ENCODE results near the gene FZR1.
A peak's percentile ranks its signal among the peaks of the same experiment; 100 is the strongest.
"Not testable (repeated sequence)": the region's sequence is repeated elsewhere in the genome, so short reads cannot be mapped to it uniquely, and the experiment has no call there.

The FZR1 gene

GRCh38 chr19:3575260-3575741 lies 69.2 kb downstream of the FZR1 start:
- Histone ChIP-seq H3K9me3 (ENCODE audit: control insufficient read depth, insufficient read depth, low read length) (no peaks in the 10 kb centered on the region), H3K4me1 (ENCODE audit: insufficient read depth, low read length) (no peaks in the 10 kb centered on the region; the same call in 1 of the 2 replicates), H3K36me3 (ENCODE audit: insufficient read depth, low read length) (no peaks in the 10 kb centered on the region), H3K9ac (ENCODE audit: low read depth, low read length) (no peak overlapping the region)

GRCh38 chr19:3575949-3576673 lies 70.0 kb downstream of the FZR1 start:
- Histone ChIP-seq H3K9me3 (ENCODE audit: control insufficient read depth, insufficient read depth, low read length) (no peaks in the 10 kb centered on the region), H3K9ac (ENCODE audit: low read depth, low read length) (peak overlapping the region; percentile 57), H3K4me1 (ENCODE audit: insufficient read depth, low read length) (no peaks in the 10 kb centered on the region; the same call in 1 of the 2 replicates), H3K36me3 (ENCODE audit: insufficient read depth, low read length) (no peaks in the 10 kb centered on the region)

- no peaks in the 10 kb centered on the region for H3K9me3 ChIP-seq (ENCODE audit: control insufficient read depth, insufficient read depth, low read length)
- no peaks in the 10 kb centered on the region; the same call in 1 of the 2 replicates for H3K4me1 ChIP-seq (ENCODE audit: insufficient read depth, low read length)
- peak overlapping the region; percentile 57 for H3K9ac ChIP-seq (ENCODE audit: low read depth, low read length)
- H3K36me3 ChIP-seq (ENCODE audit: insufficient read depth, low read length) = no peaks in the 10 kb centered on the region
Measured at GRCh38 chr19:3576696-3577443, 70.8 kb downstream of the FZR1 start.

GRCh38 chr19:3577723-3578344 lies 71.7 kb downstream of the FZR1 start:
- Histone ChIP-seq H3K9me3 (ENCODE audit: control insufficient read depth, insufficient read depth, low read length) (no peaks in the 10 kb centered on the region), H3K4me1 (ENCODE audit: insufficient read depth, low read length) (no peaks in the 10 kb centered on the region; the same call in 1 of the 2 replicates), H3K9ac (ENCODE audit: low read depth, low read length) (peak overlapping the region; percentile 42; the same call in 1 of the 2 replicates), H3K36me3 (ENCODE audit: insufficient read depth, low read length) (no peaks in the 10 kb centered on the region)

GRCh38 chr19:3578390-3578789 lies 72.3 kb downstream of the FZR1 start:
- no peaks in the 10 kb centered on the region for H3K36me3 ChIP-seq (ENCODE audit: insufficient read depth, low read length)
- no peaks in the 10 kb centered on the region; the same call in 1 of the 2 replicates for H3K4me1 ChIP-seq (ENCODE audit: insufficient read depth, low read length)
- H3K9me3 ChIP-seq (ENCODE audit: control insufficient read depth, insufficient read depth, low read length) = no peaks in the 10 kb centered on the region
- H3K9ac ChIP-seq (ENCODE audit: low read depth, low read length) = peak overlapping the region; percentile 42; the same call in 1 of the 2 replicates

- H3K9ac ChIP-seq (ENCODE audit: low read depth, low read length) = no peak overlapping the region
- no peaks in the 10 kb centered on the region; the same call in 1 of the 2 replicates for H3K4me1 ChIP-seq (ENCODE audit: insufficient read depth, low read length)
- no peaks in the 10 kb centered on the region for H3K36me3 ChIP-seq (ENCODE audit: insufficient read depth, low read length)
- H3K9me3 ChIP-seq (ENCODE audit: control insufficient read depth, insufficient read depth, low read length) = no peaks in the 10 kb centered on the region
Measured at GRCh38 chr19:3580156-3580934, 74.2 kb downstream of the FZR1 start.

DNA sequence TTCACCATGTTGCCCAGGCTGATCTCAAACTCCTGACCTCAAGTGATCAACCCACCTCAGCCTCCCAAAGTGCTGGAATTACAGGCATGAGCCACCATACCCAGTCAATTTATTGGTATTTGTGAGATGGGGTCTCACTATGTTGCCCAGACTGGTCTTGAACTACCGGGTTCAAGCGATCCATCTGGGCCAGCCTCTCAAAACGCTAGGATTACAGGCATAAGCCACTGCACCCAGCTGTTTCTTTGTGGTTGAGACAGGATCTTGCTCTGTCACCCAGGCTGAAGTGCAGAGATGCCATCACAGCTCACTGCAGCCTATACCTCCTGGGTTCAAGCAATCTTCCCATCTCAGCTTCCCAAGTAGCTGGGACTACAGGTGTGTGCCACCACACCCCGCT lies 75.7 kb downstream of the FZR1 start:
- not testable (repeated sequence) for H3K36me3 ChIP-seq (ENCODE audit: insufficient read depth, low read length); H3K9ac ChIP-seq (ENCODE audit: low read depth, low read length); H3K4me1 ChIP-seq (ENCODE audit: insufficient read depth, low read length); H3K9me3 ChIP-seq (ENCODE audit: control insufficient read depth, insufficient read depth, low read length)

DNA sequence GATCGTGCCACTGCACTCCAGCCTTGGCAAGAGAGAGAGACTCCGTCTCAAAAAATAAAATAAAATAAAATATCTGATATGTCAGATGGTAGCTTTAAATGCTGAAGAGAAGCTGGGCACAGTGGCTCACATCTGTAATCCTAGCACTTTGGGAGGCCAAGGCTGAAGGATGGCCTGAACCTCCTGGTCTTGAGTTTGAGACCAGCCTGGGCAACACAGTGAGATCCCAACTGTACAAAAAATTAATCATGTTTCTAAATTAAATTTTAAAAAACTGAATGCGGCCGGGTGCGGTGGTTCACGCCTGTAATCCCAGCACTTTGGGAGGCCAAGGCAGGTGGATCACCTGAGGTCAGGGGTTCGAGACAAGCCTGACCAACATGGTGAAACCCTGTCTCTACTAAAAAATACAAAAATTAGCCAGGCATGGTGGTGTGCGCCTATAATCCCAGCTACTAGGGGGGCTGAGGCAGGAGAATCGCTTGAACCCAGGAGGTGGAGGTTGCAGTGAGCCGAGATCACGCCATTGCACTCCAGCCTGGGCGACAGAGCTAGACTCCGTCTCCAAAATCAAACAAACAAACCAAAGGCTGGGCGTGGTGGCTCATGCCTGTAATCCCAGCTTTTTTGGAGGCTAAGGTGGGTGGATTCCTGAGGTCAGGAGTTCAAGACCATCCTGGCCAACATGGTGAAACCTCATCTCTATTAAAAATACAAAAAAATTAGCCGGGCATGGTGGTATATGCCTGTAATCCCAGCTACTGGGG lies 78.1 kb downstream of the FZR1 start:
- H3K9ac ChIP-seq (ENCODE audit: low read depth, low read length); H3K9me3 ChIP-seq (ENCODE audit: control insufficient read depth, insufficient read depth, low read length); H3K36me3 ChIP-seq (ENCODE audit: insufficient read depth, low read length); H3K4me1 ChIP-seq (ENCODE audit: insufficient read depth, low read length): not testable (repeated sequence)

DNA sequence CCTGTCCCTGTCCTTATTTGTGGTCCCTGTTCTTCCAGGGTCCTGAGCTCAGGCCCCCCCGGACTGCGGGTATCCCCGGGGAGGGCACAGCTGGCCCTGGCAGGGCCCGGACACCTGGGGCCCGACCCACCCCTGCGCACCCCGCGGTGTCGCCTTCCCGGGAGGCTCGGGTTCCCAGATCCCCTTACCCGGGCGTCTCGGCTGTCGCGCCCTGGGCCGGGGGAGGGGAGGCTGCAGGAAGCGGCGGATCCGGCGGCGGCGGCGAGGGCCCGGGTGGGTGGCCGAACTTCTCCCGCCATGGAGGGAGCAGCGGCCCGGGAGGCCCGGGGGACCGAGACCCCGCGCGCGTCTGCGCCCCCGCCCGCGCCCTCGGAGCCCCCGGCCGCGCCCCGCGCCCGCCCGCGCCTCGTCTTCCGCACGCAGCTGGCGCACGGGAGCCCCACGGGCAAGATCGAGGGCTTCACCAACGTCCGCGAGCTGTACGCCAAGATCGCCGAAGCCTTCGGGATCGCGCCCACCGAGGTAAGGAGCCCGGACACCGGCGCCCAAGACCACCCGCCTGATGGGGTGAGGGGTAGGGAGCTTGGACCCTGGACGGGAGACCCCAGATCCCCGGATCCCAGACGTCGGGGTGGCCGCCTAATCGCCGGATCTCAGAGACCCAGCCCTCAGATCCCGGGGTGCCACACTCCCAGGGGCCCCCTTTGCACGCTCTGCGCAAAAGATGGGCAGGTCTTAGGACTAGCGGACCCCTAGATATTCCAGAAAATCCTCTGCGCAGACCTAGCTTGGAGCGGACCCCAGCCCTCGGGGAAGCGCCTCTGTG lies 79.4 kb downstream of the FZR1 start, which contains the start of gene GIPC3:
Gene GIPC3 (plus strand): TSS at position 178 of the 826 bp plus-strand sequence. CDS start 120 bp downstream, at position 298.
- Histone ChIP-seq H3K36me3 (ENCODE audit: insufficient read depth, low read length) (no peaks in the 10 kb centered on the region), H3K9ac (ENCODE audit: low read depth, low read length) (peak within 1 kb of the TSS; percentile 54; the same call in 1 of the 2 replicates), H3K9me3 (ENCODE audit: control insufficient read depth, insufficient read depth, low read length) (no peaks in the 10 kb centered on the region), H3K4me1 (ENCODE audit: insufficient read depth, low read length) (no peaks in the 10 kb centered on the region; the same call in 1 of the 2 replicates)

DNA sequence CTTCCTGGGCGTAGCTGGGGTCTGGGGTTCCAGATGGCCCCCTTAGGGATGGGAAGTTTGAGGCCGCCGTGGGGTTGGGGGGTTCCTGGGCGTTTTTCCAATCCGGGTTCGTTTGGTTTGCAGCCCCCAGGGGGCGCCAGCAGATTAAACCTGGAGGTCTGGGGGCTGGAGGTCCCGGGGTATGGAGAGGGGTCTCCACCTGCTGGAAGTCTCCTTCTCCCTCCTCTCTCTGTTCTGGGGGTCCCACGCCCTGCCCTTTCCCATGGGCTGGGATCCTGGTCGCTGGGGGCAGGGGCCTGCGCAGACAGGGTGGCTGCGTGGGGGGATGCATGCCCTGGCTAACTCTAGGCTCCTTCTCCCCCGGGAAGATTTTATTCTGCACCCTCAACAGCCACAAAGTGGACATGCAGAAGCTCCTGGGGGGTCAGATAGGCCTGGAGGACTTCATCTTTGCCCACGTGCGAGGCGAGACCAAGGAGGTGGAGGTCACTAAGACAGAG lies 80.1 kb downstream of the FZR1 start:
- Histone ChIP-seq H3K4me1 (ENCODE audit: insufficient read depth, low read length) (no peaks in the 10 kb centered on the region; the same call in 1 of the 2 replicates), H3K36me3 (ENCODE audit: insufficient read depth, low read length) (no peaks in the 10 kb centered on the region), H3K9me3 (ENCODE audit: control insufficient read depth, insufficient read depth, low read length) (no peaks in the 10 kb centered on the region), H3K9ac (ENCODE audit: low read depth, low read length) (peak overlapping the region; percentile 54; the same call in 1 of the 2 replicates)

- H3K4me1 ChIP-seq (ENCODE audit: insufficient read depth, low read length) = no peaks in the 10 kb centered on the region; the same call in 1 of the 2 replicates
- no peaks in the 10 kb centered on the region for H3K36me3 ChIP-seq (ENCODE audit: insufficient read depth, low read length)
- H3K9me3 ChIP-seq (ENCODE audit: control insufficient read depth, insufficient read depth, low read length) = no peaks in the 10 kb centered on the region
- peak overlapping the region; percentile 6; the same call in 1 of the 2 replicates for H3K9ac ChIP-seq (ENCODE audit: low read depth, low read length)
Measured at GRCh38 chr19:3586707-3587346, 80.7 kb downstream of the FZR1 start.

Measured in ES-I3 (cell line).